A549 (cell line): ENCODE data around the gene SMG6. TPM values are rescaled to one million over a fixed set of nuclear protein-coding genes. Genes with fewer than 3 reads are reported as not detected.

Source experiments
- ATAC-seq, 2 experiments: fragments of 200-7000 bp in 1 of 2; fragments of >200 bp in 1 of 2; cut with Nextera tagmentation in 1 of 2; cut with Tn5 transposase in 1 of 2; 3 replicates each; pipeline versions ENCODE4 v1.8.0 to v1.9.1; 2018 to 2020; ENCODE audit warnings: mild to moderate bottlenecking in 1 of 2, moderate library complexity in 1 of 2
- CTCF ChIA-PET: fragments of 300-600 bp; sonication (Branson Sonifier 250); formaldehyde crosslinking; extraction: SDS; loops from one replicate; lab custom pipeline; 2021; ENCODE audit warnings: antibody characterized with exemption, inconsistent platforms; lab: Yijun Ruan, JAX
- POLR2A ChIA-PET: fragments of 350-600 bp; formaldehyde crosslinking; extraction: SDS; loops from one replicate; lab custom pipeline; 2021; ENCODE audit warnings: antibody characterized with exemption, inconsistent platforms; lab: Yijun Ruan, JAX
- DNase-seq, 2 experiments: peaks; one replicate each; pipeline versions ENCODE4 v3.0.0 to v3.0.0-alpha.2; 2011 to 2016; ENCODE audit warnings: low read depth in 1 of 2, low spot score in 1 of 2
- FAIRE-seq: peaks from 2 replicates; lab custom pipeline; 2011; peaks lifted over from hg19 to GRCh38; lab: Jason Lieb, UNC
- H3K27ac ChIP-seq, 2 experiments: fragments of >200 bp; sonication (Bioruptor Twin); formaldehyde crosslinking; 3 replicates each; pipeline ENCODE4 v1.5.1; 2016 to 2017
- H3K4me1 ChIP-seq: fragments of >200 bp; sonication (Bioruptor Twin); formaldehyde crosslinking; 3 replicates; pipeline ENCODE4 v1.6.1; 2016
- H3K4me2 ChIP-seq: fragments of >200 bp; sonication (Bioruptor Twin); formaldehyde crosslinking; 3 replicates; pipeline ENCODE4 v1.6.1; 2016
- H3K4me3 ChIP-seq: fragments of >200 bp; sonication (Bioruptor Twin); formaldehyde crosslinking; 3 replicates; pipeline ENCODE4 v1.5.1; 2016
- H3K9me3 ChIP-seq: fragments of >200 bp; sonication (Bioruptor Twin); formaldehyde crosslinking; 3 replicates; pipeline ENCODE4 v1.6.1; 2016
- ATOH8 ChIP-seq: fragments of 250-450 bp; sonication (Bioruptor Pico); IDR thresholded peaks from 2 replicates; pipeline ENCODE4 v1.5.0; 2020; ENCODE audit warnings: low read depth, mild to moderate bottlenecking, moderate library complexity
- BHLHE40 ChIP-seq: IDR thresholded peaks from 2 replicates; pipeline ENCODE4 v1.6.1; 2012; ENCODE audit warnings: low read depth, low read length, inconsistent platforms
- CBX2 ChIP-seq: fragments of 200-600 bp; sonication (generic); IDR thresholded peaks from 2 replicates; pipeline ENCODE4 v1.6.1; 2016; ENCODE audit warnings: low read depth, mild to moderate bottlenecking, borderline replicate concordance
- CBX8 ChIP-seq: fragments of 200-600 bp; sonication (generic); IDR thresholded peaks from 2 replicates; pipeline ENCODE4 v1.6.1; 2016
- CEBPB ChIP-seq, 2 experiments: fragments of >200 bp in 1 of 2; sonication (Bioruptor Twin) in 1 of 2; formaldehyde crosslinking in 1 of 2; IDR thresholded peaks; 2 replicates each; pipeline ENCODE4 v1.6.1; 2012 to 2016
- CHD2 ChIP-seq: fragments of 150-350 bp; IDR thresholded peaks from 2 replicates; pipeline ENCODE4 v1.6.1; 2014; ENCODE audit warnings: low read length; ENCODE audit not compliant: partially characterized antibody
- E2F6 ChIP-seq: IDR thresholded peaks from 2 replicates; pipeline ENCODE4 v1.6.1; 2012; ENCODE audit warnings: low read depth, borderline replicate concordance
- FOSB ChIP-seq: fragments of 250-450 bp; sonication (Bioruptor Pico); IDR thresholded peaks from 2 replicates; pipeline ENCODE4 v1.5.0; 2020; ENCODE audit warnings: mild to moderate bottlenecking, moderate library complexity
- FOSL2 ChIP-seq, 2 experiments: fragments of 450-650 bp in 1 of 2; fragments of >200 bp in 1 of 2; sonication (Bioruptor Twin) in 1 of 2; formaldehyde crosslinking; IDR thresholded peaks; 2 replicates each; pipeline versions ENCODE4 v1.5.0 to v1.6.1; 2016 to 2020; ENCODE audit warnings: mild to moderate bottlenecking in 1 of 2, moderate library complexity in 1 of 2
- FOXS1 ChIP-seq: fragments of 250-450 bp; sonication (Bioruptor Pico); IDR thresholded peaks from 2 replicates; pipeline ENCODE4 v1.5.0; 2020; ENCODE audit warnings: mild to moderate bottlenecking, moderate library complexity
- HDAC2 ChIP-seq: fragments of 200-600 bp; sonication (generic); IDR thresholded peaks from 2 replicates; pipeline ENCODE4 v1.6.1; 2016
- HES2 ChIP-seq: fragments of >200 bp; sonication (Bioruptor Twin); formaldehyde crosslinking; IDR thresholded peaks from 2 replicates; pipeline ENCODE4 v1.6.1; 2016
- HEYL ChIP-seq: fragments of 250-450 bp; sonication (Bioruptor Pico); IDR thresholded peaks from 2 replicates; pipeline ENCODE4 v1.8.0; 2021; ENCODE audit warnings: mild to moderate bottlenecking, moderate library complexity
- JUNB ChIP-seq: fragments of >200 bp; sonication (Bioruptor Twin); formaldehyde crosslinking; IDR thresholded peaks from 2 replicates; pipeline ENCODE4 v1.6.1; 2016
- KDM5A ChIP-seq: fragments of 200-600 bp; sonication (generic); IDR thresholded peaks from 2 replicates; pipeline ENCODE4 v1.6.1; 2016; ENCODE audit warnings: antibody characterized with exemption, mild to moderate bottlenecking
- MAX ChIP-seq: IDR thresholded peaks from 2 replicates; pipeline ENCODE4 v1.6.1; 2012
- MAZ ChIP-seq: fragments of 150-350 bp; IDR thresholded peaks from 2 replicates; pipeline ENCODE4 v1.6.1; 2014; ENCODE audit warnings: antibody characterized with exemption, low read depth, low read length, borderline replicate concordance
- NFE2L2 ChIP-seq: fragments of 150-350 bp; conservative IDR thresholded peaks from 2 replicates; pipeline ENCODE4 v1.6.1; 2014; ENCODE audit warnings: low read length
- NPAS2 ChIP-seq: fragments of 250-450 bp; sonication (Bioruptor Pico); IDR thresholded peaks from 2 replicates; pipeline ENCODE4 v1.8.0; 2022; ENCODE audit warnings: mild to moderate bottlenecking, moderate library complexity, borderline replicate concordance
- NR3C1 ChIP-seq: fragments of >200 bp; sonication (Bioruptor Twin); formaldehyde crosslinking; IDR thresholded peaks from 3 replicates; pipeline ENCODE4 v1.6.1; 2017
- PBX3 ChIP-seq: IDR thresholded peaks from 2 replicates; pipeline ENCODE4 v1.6.1; 2012
- RAD21 ChIP-seq, 2 experiments: fragments of >200 bp in 1 of 2; sonication (Bioruptor Twin) in 1 of 2; formaldehyde crosslinking in 1 of 2; IDR thresholded peaks in 1 of 2; conservative IDR thresholded peaks in 1 of 2; 2 replicates in 1 of 2; 3 replicates in 1 of 2; pipeline ENCODE4 v1.6.1; 2012 to 2018; ENCODE audit warnings: inconsistent platforms in 1 of 2
- RARB ChIP-seq: fragments of 250-450 bp; sonication (Bioruptor Pico); IDR thresholded peaks from 2 replicates; pipeline ENCODE4 v1.8.0; 2021; ENCODE audit warnings: mild to moderate bottlenecking, moderate library complexity
- RCOR1 ChIP-seq: fragments of 150-350 bp; IDR thresholded peaks from 2 replicates; pipeline ENCODE4 v1.6.1; 2014; ENCODE audit warnings: antibody characterized with exemption, low read length, low read depth
- REST ChIP-seq: fragments of 200-600 bp; sonication (generic); IDR thresholded peaks from 2 replicates; pipeline ENCODE4 v1.6.1; 2016; ENCODE audit warnings: antibody characterized with exemption, mild to moderate bottlenecking, moderate library complexity
- RNF2 ChIP-seq: fragments of 200-600 bp; sonication (generic); IDR thresholded peaks from 2 replicates; pipeline ENCODE4 v1.6.1; 2016; ENCODE audit warnings: low read depth, mild to moderate bottlenecking, antibody characterized with exemption, moderate library complexity, borderline replicate concordance
- SMC3 ChIP-seq: fragments of >200 bp; sonication (Bioruptor Twin); formaldehyde crosslinking; IDR thresholded peaks from 3 replicates; pipeline ENCODE4 v1.6.1; 2018; ENCODE audit warnings: inconsistent platforms
- SREBF2 ChIP-seq: fragments of 450-650 bp; IDR thresholded peaks from 2 replicates; pipeline ENCODE4 v1.6.1; 2014; ENCODE audit warnings: mild to moderate bottlenecking, moderate library complexity
- TP53 ChIP-seq: fragments of 250-450 bp; sonication (Bioruptor Pico); IDR thresholded peaks from 2 replicates; pipeline ENCODE4 v1.5.0; 2021; ENCODE audit warnings: mild to moderate bottlenecking, moderate library complexity
- ZC3H11A ChIP-seq: fragments of 450-650 bp; IDR thresholded peaks from 2 replicates; pipeline ENCODE4 v1.6.1; 2014; ENCODE audit warnings: antibody characterized with exemption, mild to moderate bottlenecking
- ZSCAN20 ChIP-seq: fragments of 250-450 bp; sonication (Bioruptor Pico); IDR thresholded peaks from 2 replicates; pipeline ENCODE4 v1.8.0; 2022; ENCODE audit warnings: mild to moderate bottlenecking, moderate library complexity
- WGBS: methylation state at CpG from one replicate; pipeline ENCODE4 v1.1.6; 2017; ENCODE audit errors: missing lambda C conversion rate; 5-methylcytosine and 5-hydroxymethylcytosine counted together
- polyA plus RNA-seq, 4 experiments: library from polyadenylated mRNA; depleted of rRNA in 3 of 4; stranded (reverse); fragments of >200 nt; fragmentation: RNase III in 1 of 4; extraction: RNeasy Plus Mini Kit Qiagen cat#74134 plus additional on column Dnase treatment in 1 of 4; gene quantifications; 2 replicates in 3 of 4; 3 replicates in 1 of 4; pipeline ENCODE4 v1.2.3, GENCODE V29; 2011 to 2017

SMG6 gene
- polyA plus RNA-seq, 2 of the 4 experiments (the other 2 are of a cell fraction) = 4.7 to 17.0 TPM

- ChIA-PET CTCF (interaction anchor here (0.5 to 4.7 kb wide), 17 partner anchors 9 to 214 kb away, joined by 3 to 31 read pairs (median 3); partner anchors contain the start of genes SMG6 and SRR), POLR2A (no interaction called here)
- Histone ChIP-seq H3K9me3 (no peaks in the 10 kb centered on the region), H3K27ac (no peak overlapping the region), H3K4me1 (peaks cover 6% of the 10 kb centered on the region), H3K4me3 (no peak overlapping the region), H3K4me2 (no peak overlapping the region)
- FAIRE-seq (no peak), ATAC-seq (no peak), DNase-seq (no peak)
- WGBS = 79% methylated on average over 8 of the region's 9 CpGs
- TF ChIP-seq RCOR1 (no peak), ZSCAN20 (CRISPR knock-in tag) (no peak), SREBF2 (no peak), NFE2L2 (no peak), ATOH8 (no peak), NR3C1 (no peak), CEBPB (IDR thresholded peaks at IDR 0.05) (no peak), RNF2 (no peak), NPAS2 (CRISPR knock-in tag) (no peak), KDM5A (no peak), FOXS1 (CRISPR knock-in tag) (no peak), JUNB (no peak), PBX3 (no peak), HES2 (no peak), E2F6 (no peak), ZC3H11A (no peak), TP53 (no peak)
Observed at GRCh38 chr17:2090210-2090641, 213.4 kb downstream of the SMG6 start.

- H3K4me1 ChIP-seq = peaks cover 18% of the 10 kb centered on the region
- no peak for TF ChIP-seq FOSL2 (IDR thresholded peaks at IDR 0.05)
- TF ChIP-seq FOSL2 (CRISPR knock-in tag; IDR thresholded peaks at IDR 0.05) = no peak
- TF ChIP-seq ZSCAN20 (CRISPR knock-in tag) = no peak
- TF ChIP-seq RAD21 (conservative IDR thresholded peaks at IDR 0.05 in 1 of 2, IDR thresholded peaks at IDR 0.05 in 1 of 2) = no peak
- no peak for TF ChIP-seq REST
- TF ChIP-seq FOSB (CRISPR knock-in tag) = no peak
- no peak for TF ChIP-seq CHD2
- no peak for TF ChIP-seq ZC3H11A
- TF ChIP-seq CBX2 = no peak
- no peak for TF ChIP-seq HES2
- TF ChIP-seq HDAC2 = no peak
- TF ChIP-seq MAZ = no peak
- no peak for TF ChIP-seq TP53
- no peak for TF ChIP-seq ATOH8
- no peak for TF ChIP-seq MAX
- TF ChIP-seq CBX8 = no peak
- TF ChIP-seq NR3C1 = no peak
- TF ChIP-seq RARB (CRISPR knock-in tag) = no peak
- no peak for TF ChIP-seq HEYL (CRISPR knock-in tag)
- TF ChIP-seq BHLHE40 = no peak
- no peak for TF ChIP-seq SMC3
- no peak overlapping the region for H3K4me3 ChIP-seq
- no peak overlapping the region for H3K27ac ChIP-seq
- no peaks in the 10 kb centered on the region for H3K9me3 ChIP-seq
- ATAC-seq (no peak), FAIRE-seq (no peak), DNase-seq (no peak)
- ChIA-PET CTCF (interaction anchor here (1.0 to 4.7 kb wide), 10 partner anchors 10 to 156 kb away, joined by 3 to 31 read pairs (median 4); no protein-coding TSS in a partner anchor), POLR2A (no interaction called here)
- 90% methylated on average over 8 of the region's 8 CpGs for WGBS
- no peak overlapping the region for H3K4me2 ChIP-seq
Observed at GRCh38 chr17:2089021-2089422, 214.6 kb downstream of the SMG6 start.
